NCI-H524 treated with DMSO at 0.1 percent for 48 hours (cell line): ENCODE results near the gene GMPR2.
A peak's percentile ranks its signal among the peaks of the same experiment; 100 is the strongest.

Experiments
- DNase-seq: peaks from one replicate; lab custom pipeline; 2025; lab: John Stamatoyannopoulos, UW

The GMPR2 gene

GRCh38 chr14:24232645-24233537 lies at the start of gene GMPR2:
GMPR2 (plus strand) TSS chr14:24232929; CDS start chr14:24233254, 325 bp downstream.
- peak; percentile 77 for DNase-seq

DNA sequence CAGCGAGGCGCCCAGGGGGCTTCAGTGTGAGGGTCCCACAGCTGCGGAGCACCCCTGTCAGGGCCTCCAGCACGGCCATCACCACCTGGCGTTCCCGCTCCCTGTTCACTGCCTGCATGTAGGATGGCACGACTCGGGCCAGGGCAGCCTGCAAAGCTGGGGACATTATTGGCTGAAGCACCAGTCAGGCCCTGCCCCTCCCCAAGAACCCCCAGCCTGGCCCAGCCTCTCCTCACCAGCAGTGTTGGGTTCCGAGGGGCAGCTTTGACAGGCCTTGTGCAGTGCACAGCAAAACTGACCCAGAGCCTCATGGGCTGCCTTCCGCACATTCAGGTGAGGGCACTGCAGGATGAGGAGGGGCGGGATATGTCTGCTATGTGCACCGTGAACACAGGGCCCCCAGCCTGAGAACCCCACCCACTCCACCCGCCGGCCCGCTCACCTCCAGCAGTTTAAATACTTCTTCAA lies 49.7 kb upstream of the GMPR2 start:
- DNase-seq: no peak

DNA sequence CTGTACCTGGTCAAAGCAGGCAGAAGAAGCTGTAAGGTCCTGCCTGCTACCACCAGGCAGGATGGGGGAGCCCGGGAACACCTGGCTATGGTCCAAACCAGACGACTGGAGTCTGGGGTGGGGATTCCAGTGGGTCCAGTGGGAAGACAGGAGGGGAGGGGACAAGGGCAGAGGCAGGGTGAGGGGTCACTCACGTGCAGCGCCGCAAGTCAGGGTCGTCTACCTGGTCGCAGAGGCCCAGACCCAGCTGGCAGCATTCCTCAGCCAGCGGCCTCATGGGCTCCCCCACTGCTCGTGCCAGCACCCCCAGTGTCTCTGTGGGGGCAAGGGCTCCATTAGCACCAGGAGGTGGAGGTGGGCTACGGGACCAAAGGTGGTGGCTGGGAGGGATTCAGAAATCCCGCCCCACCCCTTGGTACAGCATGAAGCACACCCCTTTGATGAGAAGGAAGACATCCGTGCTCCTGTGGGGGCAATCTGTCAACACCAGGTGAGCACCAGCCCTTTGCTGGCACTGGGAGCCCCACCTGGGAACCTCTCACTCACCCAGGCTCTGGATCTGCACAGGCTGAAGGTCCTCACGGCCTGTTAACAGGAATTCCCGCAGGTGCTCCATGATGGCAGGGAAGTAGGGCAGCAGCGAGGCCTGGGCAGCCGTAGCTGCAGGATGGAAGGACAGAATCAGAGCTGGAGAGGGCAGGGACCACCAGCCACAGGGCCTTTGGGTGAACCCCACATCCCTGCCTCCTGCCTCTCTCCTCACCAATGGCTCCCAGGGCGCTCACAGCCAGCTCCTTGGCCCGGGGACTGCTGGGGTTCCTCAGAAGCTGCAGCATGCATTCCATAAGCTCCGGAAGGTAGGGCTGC lies 48.4 kb upstream of the GMPR2 start:
- DNase-seq: no peak

DNA sequence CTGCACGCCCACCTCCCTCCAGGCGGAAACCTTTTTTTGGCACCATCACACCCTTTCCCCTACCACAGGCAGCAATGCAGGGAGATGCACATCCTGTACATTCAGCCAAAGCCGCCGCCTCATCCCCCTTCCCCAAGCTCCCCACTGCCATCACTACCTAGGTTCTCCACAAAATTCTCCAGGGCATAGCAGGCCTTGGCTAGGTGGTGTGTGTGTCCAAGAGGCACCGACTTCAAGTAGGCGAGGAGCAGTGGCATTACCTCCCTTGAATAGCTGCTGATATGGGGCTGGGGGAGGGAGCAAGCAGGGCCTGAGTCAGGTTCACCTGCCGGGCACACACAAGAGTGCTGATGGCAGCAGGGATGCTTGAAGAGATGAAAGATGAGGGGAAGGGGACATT lies 47.7 kb upstream of the GMPR2 start:
- DNase-seq: no peak

DNA sequence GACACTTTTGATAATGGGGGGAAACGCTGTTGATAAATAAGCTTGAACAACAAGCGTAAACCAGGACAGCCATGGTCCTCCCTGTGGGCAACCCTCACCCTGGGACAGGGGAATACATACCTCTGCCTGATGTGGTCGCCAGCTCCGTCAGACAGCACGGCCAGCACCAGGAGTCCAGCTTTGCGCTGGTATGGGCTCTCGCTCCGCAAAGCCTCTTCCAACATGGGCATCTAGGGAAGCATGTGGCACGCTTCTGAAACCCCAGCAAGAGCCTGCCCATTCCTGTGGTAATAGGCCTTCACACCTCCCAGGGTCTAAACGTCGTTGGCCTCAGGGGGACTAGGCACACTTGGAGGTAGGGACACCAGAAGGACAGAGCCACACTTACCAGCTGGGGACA lies 47.0 kb upstream of the GMPR2 start:
- DNase-seq: no peak

DNA sequence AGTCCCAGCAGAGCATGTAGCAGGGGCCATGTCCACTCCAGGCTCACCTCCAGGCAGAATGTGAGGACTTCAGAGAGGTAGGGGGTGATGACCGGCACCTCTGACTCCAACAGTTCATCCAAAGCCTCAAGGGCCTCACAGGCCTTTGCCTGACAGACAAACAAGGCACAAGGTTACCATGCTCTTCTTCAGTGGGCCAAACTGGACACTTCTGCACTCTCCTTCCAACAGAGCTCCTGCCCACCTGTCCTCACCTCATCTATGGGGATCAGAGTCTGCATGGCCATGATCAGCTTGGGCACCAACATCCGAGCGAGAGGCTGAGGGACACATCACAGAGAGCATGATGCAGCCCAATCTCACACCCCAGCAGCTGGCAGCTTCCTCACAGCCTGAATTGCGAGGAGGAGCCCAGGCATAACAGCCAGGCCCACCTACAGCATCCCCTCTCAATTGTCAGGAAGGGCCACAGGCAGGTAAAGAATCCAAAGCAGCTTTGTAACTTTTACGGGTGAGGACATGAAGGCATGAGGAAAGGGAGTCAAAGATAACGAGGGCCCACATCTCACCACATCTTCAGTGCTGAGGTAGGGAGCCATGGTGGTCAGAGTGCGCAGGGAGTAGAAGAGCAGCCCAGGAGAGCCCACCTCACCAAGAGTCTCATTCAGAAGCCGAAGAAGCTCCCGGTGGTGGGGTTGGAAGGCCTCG lies 45.7 kb upstream of the GMPR2 start:
- DNase-seq: no peak

- DNase-seq: no peak
Measured at GRCh38 chr14:24187539-24187915, 45.2 kb upstream of the GMPR2 start.

GRCh38 chr14:24188251-24189058 lies 44.3 kb upstream of the GMPR2 start, which contains the start of gene IPO4:
IPO4 (minus strand) TSS chr14:24188816; CDS start chr14:24188787, 29 bp downstream.
- DNase-seq: peak; percentile 95

DNA sequence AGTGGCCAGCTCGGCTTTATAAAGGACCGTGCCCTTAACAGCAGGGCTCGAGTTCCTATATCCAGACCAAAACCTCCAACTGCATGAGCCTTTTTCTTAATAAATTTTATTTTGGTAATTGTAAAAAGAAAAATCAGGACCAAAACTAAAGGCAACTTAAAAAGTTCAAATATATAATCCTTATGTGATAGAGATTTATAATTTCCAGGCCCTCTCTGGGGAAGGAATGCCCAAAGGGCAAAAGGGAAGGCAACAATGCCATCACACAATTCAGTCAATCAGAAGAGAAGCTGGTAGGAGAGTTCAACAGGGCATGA lies 43.7 kb upstream of the GMPR2 start:
- no peak for DNase-seq

- no peak for DNase-seq
Measured at GRCh38 chr14:24189460-24189859, 43.3 kb upstream of the GMPR2 start.

GRCh38 chr14:24190416-24190815 lies 42.3 kb upstream of the GMPR2 start:
- no peak for DNase-seq

DNA sequence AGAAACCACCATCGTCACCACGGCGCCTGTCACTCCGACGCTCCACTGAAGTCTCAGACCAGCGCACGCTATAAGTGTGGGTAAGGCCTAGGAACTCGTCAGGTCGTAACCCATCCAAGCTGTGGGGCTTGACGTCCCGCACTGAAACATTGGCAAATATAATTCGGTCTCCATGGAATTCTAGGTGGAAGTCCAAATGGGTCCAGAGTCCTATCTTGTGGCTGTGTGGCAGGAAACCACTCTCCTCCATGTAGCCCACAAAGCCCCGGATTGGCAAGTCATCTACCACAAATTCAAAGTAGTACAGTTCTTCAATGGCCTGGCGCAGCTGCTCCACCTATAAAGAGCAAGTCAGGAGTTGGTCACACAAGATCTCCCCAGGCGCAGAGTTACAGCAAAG lies 39.8 kb upstream of the GMPR2 start:
- no peak for DNase-seq

GRCh38 chr14:24194186-24194872 lies 38.4 kb upstream of the GMPR2 start:
- no peak for DNase-seq

- no peak for DNase-seq
Measured at GRCh38 chr14:24194873-24195185, 37.9 kb upstream of the GMPR2 start.

DNA sequence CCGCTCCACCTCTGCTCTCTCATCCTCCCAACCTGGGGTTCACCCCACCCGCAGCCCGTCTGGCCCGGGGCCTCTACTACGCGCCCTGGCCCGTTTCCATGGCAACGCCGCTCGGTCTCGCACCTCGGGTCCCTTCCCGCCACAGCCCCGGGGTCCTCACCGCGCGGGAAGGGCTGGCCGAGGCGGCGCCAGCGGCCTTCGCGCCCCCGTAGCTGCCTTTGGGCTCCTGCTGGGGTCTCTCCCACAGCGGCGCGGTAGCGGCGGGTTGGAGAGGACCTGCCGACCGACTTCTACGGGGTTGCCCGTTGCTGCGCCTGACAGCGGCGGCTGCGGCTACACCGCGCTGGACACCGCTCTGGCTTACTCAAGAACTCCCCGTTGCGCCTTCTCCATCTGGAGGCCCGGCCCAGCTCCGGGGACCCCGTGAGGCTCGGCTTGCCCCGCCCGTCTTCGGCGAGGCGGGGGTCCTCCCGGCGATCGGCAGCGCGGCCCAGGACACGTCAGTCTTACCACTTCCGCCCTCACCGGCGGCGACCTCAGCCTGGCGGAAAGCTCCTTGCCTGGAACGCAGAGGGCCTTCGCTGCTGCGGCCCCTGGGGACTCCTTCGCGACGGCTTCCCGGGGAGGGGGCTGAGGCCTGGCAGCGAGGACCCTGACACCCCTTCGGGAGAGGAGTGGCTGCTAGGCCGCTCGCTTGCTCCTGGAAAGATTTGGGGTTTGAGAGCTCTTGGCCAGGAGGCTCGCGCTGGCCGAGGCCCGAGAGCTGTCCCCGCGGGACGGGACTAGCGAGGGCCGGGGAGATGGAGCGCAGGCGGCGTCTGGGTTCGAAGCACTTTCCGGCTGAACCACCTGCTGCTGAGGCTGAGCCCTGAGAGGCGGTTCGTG lies 37.3 kb upstream of the GMPR2 start, which contains the start of gene TM9SF1:
Gene TM9SF1 (minus strand): TSS at position 256 of the 885 bp plus-strand sequence. CDS start 422 bp downstream, outside the sequence.
- no peak for DNase-seq

GRCh38 chr14:24196071-24197055 lies 36.4 kb upstream of the GMPR2 start:
- no peak for DNase-seq

DNA sequence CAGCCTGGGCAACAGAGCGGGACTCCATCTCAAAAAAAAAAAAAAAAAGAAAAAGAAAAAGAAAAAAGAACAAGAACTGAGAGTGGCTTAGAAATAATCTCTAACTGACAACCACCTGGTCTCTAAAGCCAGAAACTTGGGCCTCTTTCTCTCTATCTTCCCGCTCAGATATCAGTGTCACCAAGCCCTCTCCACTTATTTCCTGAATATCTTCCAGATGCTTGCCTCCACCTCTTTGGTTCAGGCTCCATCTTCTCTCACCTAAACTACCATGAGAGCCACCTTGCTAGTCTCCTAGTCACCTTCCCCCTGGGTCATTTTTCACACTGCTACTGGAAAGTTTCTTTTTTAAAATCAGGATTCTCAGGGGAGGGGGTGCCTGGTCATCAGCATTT lies 35.7 kb upstream of the GMPR2 start:
- no peak for DNase-seq

DNA sequence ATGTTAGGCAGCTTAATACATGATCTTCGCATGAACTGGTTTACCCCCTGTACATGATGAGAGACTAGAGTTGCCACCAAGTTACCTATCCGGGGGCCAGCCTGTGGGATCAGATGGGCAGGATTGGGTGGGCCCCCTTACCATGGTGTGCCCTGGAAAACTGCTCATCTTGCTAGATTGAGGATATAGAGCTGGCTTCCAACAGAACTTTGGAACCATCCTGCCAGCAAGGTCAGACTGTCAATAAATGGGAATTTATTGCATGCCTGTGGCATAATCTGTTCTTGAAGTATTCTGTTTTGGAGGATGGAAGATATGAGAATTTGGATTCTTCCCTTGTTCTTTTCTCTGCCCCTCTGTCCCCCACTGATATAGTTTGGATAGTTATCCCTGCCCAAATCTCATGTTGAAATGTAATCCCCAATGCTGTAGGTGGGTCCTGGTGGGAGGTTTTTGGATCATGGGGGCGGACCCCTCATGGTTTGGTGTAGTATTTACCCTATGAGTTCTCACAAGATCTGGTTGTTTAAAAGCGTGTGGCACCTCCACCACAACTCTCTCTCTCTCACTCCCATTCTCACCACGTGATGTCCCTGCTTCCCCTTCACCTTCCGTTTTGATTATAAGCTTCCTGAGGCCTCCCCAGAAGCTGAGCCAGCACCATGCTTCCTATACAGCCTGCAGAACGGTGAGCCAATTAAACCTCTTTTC lies 33.8 kb upstream of the GMPR2 start:
- no peak for DNase-seq
